ENCODE data around the gene RSL1D1. TPM values are rescaled to one million over a fixed set of nuclear protein-coding genes. Genes with fewer than 3 reads are reported as not detected.

Gene RSL1D1
- polyA plus RNA-seq, 1 of the 3 experiments (the other 2 are of a cell fraction) = 38.0 TPM

DNA sequence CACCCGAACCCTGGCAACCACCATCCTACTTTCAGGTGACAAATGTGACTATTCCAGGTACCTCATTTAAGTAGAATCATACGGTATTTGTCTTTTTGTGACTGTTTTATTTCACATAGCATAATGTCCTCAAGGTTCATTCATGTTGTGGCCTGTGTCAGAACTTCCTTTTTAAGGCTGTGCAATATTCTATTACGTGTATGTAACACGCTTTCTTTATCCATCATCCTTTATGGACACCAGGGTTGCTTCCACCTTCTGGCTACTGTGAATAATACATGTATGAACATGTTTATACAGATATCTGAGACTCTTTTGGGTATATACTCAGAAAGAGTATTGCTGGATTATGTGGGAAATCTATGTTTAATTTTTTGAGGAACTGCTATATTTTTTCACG lies 28.7 kb upstream of the RSL1D1 start:
- Histone ChIP-seq H4K20me1 (ENCODE audit: insufficient read depth) (no peaks in the 10 kb centered on the region), H3K9me2 (no peaks in the 10 kb centered on the region), H3K4me2 (no peak overlapping the region), H3K9ac (no peak overlapping the region), H3K27ac (ENCODE audit: low read depth in 2 of 2, low read length in 1 of 2) (no peak overlapping the region; a peak in 1 of 4 replicates), H3K9me3 (no peaks in the 10 kb centered on the region), H3K4me1 (ENCODE audit: control insufficient read depth in 1 of 2, insufficient read depth in 2 of 2, low read depth in 1 of 2, low read length in 1 of 2) (no peaks in the 10 kb centered on the region), H3K4me3 (ENCODE audit: low read depth in 2 of 2, low read length in 1 of 2) (no peak overlapping the region), H3K36me3 (replicated peaks in 1 of 2; ENCODE audit: control insufficient read depth in 1 of 2, insufficient read depth in 2 of 2, low read length in 1 of 2) (peaks cover 46 to 77% of the 10 kb centered on the region in 2 experiments), H3K79me2 (ENCODE audit: insufficient read depth) (peaks cover 45% of the 10 kb centered on the region; the same call in 1 of the 2 replicates), H3K27me3 (ENCODE audit: insufficient read depth) (no peaks in the 10 kb centered on the region), H3F3A (replicated peaks; ENCODE audit: insufficient read depth) (peaks cover 27% of the 10 kb centered on the region), H2AFZ (ENCODE audit: low read depth) (no peak overlapping the region)
- POLR2A ChIA-PET = no interaction called here
- CTCF ChIA-PET = no interaction called here
- DNase-seq = no peak
- 98% methylated on average over 5 of the region's 5 CpGs for WGBS (ENCODE audit: low lambda C conversion rate)
- no peak for TF ChIP-seq JUND (IDR thresholded peaks at IDR 0.05)
- no peak for TF ChIP-seq NFIC (IDR thresholded peaks at IDR 0.05; ENCODE audit: borderline replicate concordance)
- no peak for TF ChIP-seq ELF1 (IDR thresholded peaks at IDR 0.05)
- TF ChIP-seq GABPA (IDR thresholded peaks at IDR 0.05; ENCODE audit: low read depth) = no peak
- TF ChIP-seq, protein P1, sequence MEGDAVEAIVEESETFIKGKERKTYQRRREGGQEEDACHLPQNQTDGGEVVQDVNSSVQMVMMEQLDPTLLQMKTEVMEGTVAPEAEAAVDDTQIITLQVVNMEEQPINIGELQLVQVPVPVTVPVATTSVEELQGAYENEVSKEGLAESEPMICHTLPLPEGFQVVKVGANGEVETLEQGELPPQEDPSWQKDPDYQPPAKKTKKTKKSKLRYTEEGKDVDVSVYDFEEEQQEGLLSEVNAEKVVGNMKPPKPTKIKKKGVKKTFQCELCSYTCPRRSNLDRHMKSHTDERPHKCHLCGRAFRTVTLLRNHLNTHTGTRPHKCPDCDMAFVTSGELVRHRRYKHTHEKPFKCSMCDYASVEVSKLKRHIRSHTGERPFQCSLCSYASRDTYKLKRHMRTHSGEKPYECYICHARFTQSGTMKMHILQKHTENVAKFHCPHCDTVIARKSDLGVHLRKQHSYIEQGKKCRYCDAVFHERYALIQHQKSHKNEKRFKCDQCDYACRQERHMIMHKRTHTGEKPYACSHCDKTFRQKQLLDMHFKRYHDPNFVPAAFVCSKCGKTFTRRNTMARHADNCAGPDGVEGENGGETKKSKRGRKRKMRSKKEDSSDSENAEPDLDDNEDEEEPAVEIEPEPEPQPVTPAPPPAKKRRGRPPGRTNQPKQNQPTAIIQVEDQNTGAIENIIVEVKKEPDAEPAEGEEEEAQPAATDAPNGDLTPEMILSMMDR (IDR thresholded peaks at IDR 0.05) = peak; percentile 16; the same call in 1 of the 2 replicates

DNA sequence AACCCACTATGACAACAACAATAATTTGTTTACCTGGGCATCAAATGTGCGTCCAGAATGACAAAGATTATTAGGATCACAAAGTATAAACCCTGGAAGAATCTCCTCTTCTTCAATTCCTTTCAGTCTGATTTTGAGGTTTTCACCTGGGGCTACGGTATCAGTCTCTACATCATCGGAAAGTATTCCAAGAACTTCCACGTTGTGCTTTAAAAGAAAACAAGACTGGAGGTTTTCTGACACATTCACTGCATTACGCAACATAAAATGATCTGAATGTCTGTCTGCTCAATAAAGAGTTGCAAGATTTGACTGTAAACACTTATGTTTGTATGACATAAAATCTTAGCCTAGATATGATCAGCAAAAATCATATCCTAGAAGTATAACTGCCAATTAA lies 26.0 kb upstream of the RSL1D1 start:
- POLR2A ChIA-PET = no interaction called here
- TF ChIP-seq FOXM1 (IDR thresholded peaks at IDR 0.05; ENCODE audit: low read depth) = no peak
- no peak for TF ChIP-seq SIN3A (IDR thresholded peaks at IDR 0.05; ENCODE audit: borderline replicate concordance, low read depth, low read length)
- H3K4me1 ChIP-seq (ENCODE audit: control insufficient read depth in 1 of 2, insufficient read depth in 2 of 2, low read depth in 1 of 2, low read length in 1 of 2) = no peaks in the 10 kb centered on the region
- no peak overlapping the region for H2AFZ ChIP-seq (ENCODE audit: low read depth)
- no peak overlapping the region for H3K27ac ChIP-seq (ENCODE audit: low read depth in 2 of 2, low read length in 1 of 2)
- H3K9ac ChIP-seq = no peak overlapping the region
- peaks cover 20% of the 10 kb centered on the region for H3F3A ChIP-seq (replicated peaks; ENCODE audit: insufficient read depth)
- H3K9me3 ChIP-seq = no peaks in the 10 kb centered on the region
- no peaks in the 10 kb centered on the region for H4K20me1 ChIP-seq (ENCODE audit: insufficient read depth)
- DNase-seq = no peak
- H3K27me3 ChIP-seq (ENCODE audit: insufficient read depth) = no peaks in the 10 kb centered on the region
- CTCF ChIA-PET = no interaction called here
- H3K4me3 ChIP-seq (ENCODE audit: low read depth in 2 of 2, low read length in 1 of 2) = no peak overlapping the region
- H3K36me3 ChIP-seq (replicated peaks in 1 of 2; ENCODE audit: control insufficient read depth in 1 of 2, insufficient read depth in 2 of 2, low read length in 1 of 2) = peaks cover 57 to 74% of the 10 kb centered on the region in 2 experiments
- 88% methylated on average over 5 of the region's 5 CpGs for WGBS (ENCODE audit: low lambda C conversion rate)
- no peak overlapping the region for H3K4me2 ChIP-seq
- H3K9me2 ChIP-seq = no peaks in the 10 kb centered on the region
- H3K79me2 ChIP-seq (ENCODE audit: insufficient read depth) = peaks cover 57% of the 10 kb centered on the region

DNA sequence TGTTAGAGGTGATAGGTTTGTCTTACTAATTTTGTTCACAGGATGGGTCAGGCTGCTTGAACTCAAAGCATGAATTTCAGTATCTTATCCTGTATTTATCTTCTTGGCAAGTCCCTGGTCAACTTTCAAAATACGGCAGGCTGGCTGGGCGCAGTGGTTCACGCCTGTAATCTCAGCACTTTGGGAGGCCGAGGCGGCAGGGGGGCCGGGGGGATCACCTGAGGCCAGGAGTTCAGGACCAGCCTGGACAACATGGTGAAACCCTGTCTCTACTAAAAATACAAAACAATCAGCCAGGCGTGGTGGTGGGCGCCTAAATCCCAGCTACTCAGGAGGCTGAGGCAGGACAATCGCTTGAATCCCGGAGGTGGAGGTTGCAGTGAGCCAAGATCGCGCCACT lies 25.0 kb upstream of the RSL1D1 start:
- over 99% methylated on average over 12 of the region's 12 CpGs for WGBS (ENCODE audit: low lambda C conversion rate)
- peaks cover 26% of the 10 kb centered on the region for H3F3A ChIP-seq (replicated peaks; ENCODE audit: insufficient read depth)
- peaks cover 0 to 8% of the 10 kb centered on the region in 2 experiments; a peak in 2 of 4 replicates for H3K4me1 ChIP-seq (ENCODE audit: control insufficient read depth in 1 of 2, insufficient read depth in 2 of 2, low read depth in 1 of 2, low read length in 1 of 2)
- H3K36me3 ChIP-seq (replicated peaks in 1 of 2; ENCODE audit: control insufficient read depth in 1 of 2, insufficient read depth in 2 of 2, low read length in 1 of 2) = peaks cover 64 to 72% of the 10 kb centered on the region in 2 experiments
- H4K20me1 ChIP-seq (ENCODE audit: insufficient read depth) = 0 out of 2 replicates have a peak, but pooled peaks cover 6% of the 10 kb centered on the region
- no peak overlapping the region for H2AFZ ChIP-seq (ENCODE audit: low read depth)
- CTCF ChIA-PET = no interaction called here
- no peak overlapping the region for H3K4me3 ChIP-seq (ENCODE audit: low read depth in 2 of 2, low read length in 1 of 2)
- no peak overlapping the region for H3K9ac ChIP-seq
- H3K9me3 ChIP-seq = no peaks in the 10 kb centered on the region
- no peak overlapping the region for H3K27ac ChIP-seq (ENCODE audit: low read depth in 2 of 2, low read length in 1 of 2)
- peaks cover 57% of the 10 kb centered on the region for H3K79me2 ChIP-seq (ENCODE audit: insufficient read depth)
- H3K9me2 ChIP-seq = no peaks in the 10 kb centered on the region
- no peak for DNase-seq
- POLR2A ChIA-PET = no interaction called here
- no peaks in the 10 kb centered on the region for H3K27me3 ChIP-seq (ENCODE audit: insufficient read depth)
- H3K4me2 ChIP-seq = no peak overlapping the region
- TF ChIP-seq RFX5 (IDR thresholded peaks at IDR 0.05; ENCODE audit: low read length) (no peak), GABPA (IDR thresholded peaks at IDR 0.05; ENCODE audit: low read depth) (no peak), YY1 (IDR thresholded peaks at IDR 0.05; ENCODE audit: low read depth) (no peak), RCOR1 (IDR thresholded peaks at IDR 0.05; ENCODE audit: low read length) (no peak), NFIC (IDR thresholded peaks at IDR 0.05; ENCODE audit: borderline replicate concordance) (no peak), JUND (IDR thresholded peaks at IDR 0.05) (no peak), FOXM1 (IDR thresholded peaks at IDR 0.05; ENCODE audit: low read depth) (no peak), RXRA (IDR thresholded peaks at IDR 0.05; ENCODE audit: borderline replicate concordance, low read depth) (no peak)
- TF ChIP-seq, protein P2, sequence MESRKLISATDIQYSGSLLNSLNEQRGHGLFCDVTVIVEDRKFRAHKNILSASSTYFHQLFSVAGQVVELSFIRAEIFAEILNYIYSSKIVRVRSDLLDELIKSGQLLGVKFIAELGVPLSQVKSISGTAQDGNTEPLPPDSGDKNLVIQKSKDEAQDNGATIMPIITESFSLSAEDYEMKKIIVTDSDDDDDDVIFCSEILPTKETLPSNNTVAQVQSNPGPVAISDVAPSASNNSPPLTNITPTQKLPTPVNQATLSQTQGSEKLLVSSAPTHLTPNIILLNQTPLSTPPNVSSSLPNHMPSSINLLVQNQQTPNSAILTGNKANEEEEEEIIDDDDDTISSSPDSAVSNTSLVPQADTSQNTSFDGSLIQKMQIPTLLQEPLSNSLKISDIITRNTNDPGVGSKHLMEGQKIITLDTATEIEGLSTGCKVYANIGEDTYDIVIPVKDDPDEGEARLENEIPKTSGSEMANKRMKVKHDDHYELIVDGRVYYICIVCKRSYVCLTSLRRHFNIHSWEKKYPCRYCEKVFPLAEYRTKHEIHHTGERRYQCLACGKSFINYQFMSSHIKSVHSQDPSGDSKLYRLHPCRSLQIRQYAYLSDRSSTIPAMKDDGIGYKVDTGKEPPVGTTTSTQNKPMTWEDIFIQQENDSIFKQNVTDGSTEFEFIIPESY (IDR thresholded peaks at IDR 0.05; ENCODE audit: borderline replicate concordance, low read depth) = no peak
- TF ChIP-seq, protein P3, sequence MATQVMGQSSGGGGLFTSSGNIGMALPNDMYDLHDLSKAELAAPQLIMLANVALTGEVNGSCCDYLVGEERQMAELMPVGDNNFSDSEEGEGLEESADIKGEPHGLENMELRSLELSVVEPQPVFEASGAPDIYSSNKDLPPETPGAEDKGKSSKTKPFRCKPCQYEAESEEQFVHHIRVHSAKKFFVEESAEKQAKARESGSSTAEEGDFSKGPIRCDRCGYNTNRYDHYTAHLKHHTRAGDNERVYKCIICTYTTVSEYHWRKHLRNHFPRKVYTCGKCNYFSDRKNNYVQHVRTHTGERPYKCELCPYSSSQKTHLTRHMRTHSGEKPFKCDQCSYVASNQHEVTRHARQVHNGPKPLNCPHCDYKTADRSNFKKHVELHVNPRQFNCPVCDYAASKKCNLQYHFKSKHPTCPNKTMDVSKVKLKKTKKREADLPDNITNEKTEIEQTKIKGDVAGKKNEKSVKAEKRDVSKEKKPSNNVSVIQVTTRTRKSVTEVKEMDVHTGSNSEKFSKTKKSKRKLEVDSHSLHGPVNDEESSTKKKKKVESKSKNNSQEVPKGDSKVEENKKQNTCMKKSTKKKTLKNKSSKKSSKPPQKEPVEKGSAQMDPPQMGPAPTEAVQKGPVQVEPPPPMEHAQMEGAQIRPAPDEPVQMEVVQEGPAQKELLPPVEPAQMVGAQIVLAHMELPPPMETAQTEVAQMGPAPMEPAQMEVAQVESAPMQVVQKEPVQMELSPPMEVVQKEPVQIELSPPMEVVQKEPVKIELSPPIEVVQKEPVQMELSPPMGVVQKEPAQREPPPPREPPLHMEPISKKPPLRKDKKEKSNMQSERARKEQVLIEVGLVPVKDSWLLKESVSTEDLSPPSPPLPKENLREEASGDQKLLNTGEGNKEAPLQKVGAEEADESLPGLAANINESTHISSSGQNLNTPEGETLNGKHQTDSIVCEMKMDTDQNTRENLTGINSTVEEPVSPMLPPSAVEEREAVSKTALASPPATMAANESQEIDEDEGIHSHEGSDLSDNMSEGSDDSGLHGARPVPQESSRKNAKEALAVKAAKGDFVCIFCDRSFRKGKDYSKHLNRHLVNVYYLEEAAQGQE (IDR thresholded peaks at IDR 0.05; ENCODE audit: low read depth, low read length) = no peak
- TF ChIP-seq, protein P4, sequence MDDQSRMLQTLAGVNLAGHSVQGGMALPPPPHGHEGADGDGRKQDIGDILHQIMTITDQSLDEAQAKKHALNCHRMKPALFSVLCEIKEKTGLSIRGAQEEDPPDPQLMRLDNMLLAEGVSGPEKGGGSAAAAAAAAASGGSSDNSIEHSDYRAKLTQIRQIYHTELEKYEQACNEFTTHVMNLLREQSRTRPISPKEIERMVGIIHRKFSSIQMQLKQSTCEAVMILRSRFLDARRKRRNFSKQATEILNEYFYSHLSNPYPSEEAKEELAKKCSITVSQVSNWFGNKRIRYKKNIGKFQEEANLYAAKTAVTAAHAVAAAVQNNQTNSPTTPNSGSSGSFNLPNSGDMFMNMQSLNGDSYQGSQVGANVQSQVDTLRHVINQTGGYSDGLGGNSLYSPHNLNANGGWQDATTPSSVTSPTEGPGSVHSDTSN (IDR thresholded peaks at IDR 0.05) = no peak
